Small intestine (tissue), 7 donors: ENCODE results near the gene SPINT1. TPM values are rescaled to one million over a fixed set of nuclear protein-coding genes. Genes with fewer than 3 reads are reported as not detected.
A peak's percentile ranks its signal among the peaks of the same experiment; 100 is the strongest.

Source experiments
- DNase-seq, 2 donors: peaks; one replicate each; pipeline versions ENCODE4 v3.0.0 to v3.0.0-alpha.2; 2013
- FAIRE-seq: peaks from 2 replicates; lab custom pipeline; 2012; peaks lifted over from hg19 to GRCh38; lab: Jason Lieb, UNC
- H3K27ac ChIP-seq, 3 donors: one replicate each; pipeline ENCODE4 v1.5.1; 2013; ENCODE audit warnings: low read length in 2 of 3, mild to moderate bottlenecking in 2 of 3, control low read depth in 1 of 3, inconsistent platforms in 1 of 3, low read depth in 1 of 3, moderate library complexity in 1 of 3
- H3K27me3 ChIP-seq, 3 donors: one replicate each; pipeline ENCODE4 v1.6.1; 2013; ENCODE audit warnings: low read length in 3 of 3, inconsistent platforms in 1 of 3; ENCODE audit not compliant: control insufficient read depth in 3 of 3, insufficient read depth in 3 of 3
- H3K36me3 ChIP-seq, 3 donors: one replicate each; pipeline ENCODE4 v1.6.1; 2013; ENCODE audit warnings: low read length in 3 of 3, inconsistent platforms in 1 of 3, low read depth in 1 of 3, mild to moderate bottlenecking in 1 of 3, moderate library complexity in 1 of 3; ENCODE audit not compliant: control insufficient read depth in 3 of 3, insufficient read depth in 2 of 3
- H3K4me1 ChIP-seq, 3 donors: one replicate each; pipeline ENCODE4 v1.6.1; 2013; ENCODE audit warnings: low read length in 2 of 3, inconsistent platforms in 1 of 3, low read depth in 1 of 3, mild to moderate bottlenecking in 1 of 3, moderate library complexity in 1 of 3; ENCODE audit not compliant: control insufficient read depth in 3 of 3, insufficient read depth in 2 of 3
- H3K4me3 ChIP-seq, 3 donors: one replicate each; pipeline ENCODE4 v1.5.1; 2013; ENCODE audit warnings: low read length in 3 of 3, control low read depth in 1 of 3, inconsistent platforms in 1 of 3, low read depth in 1 of 3, mild to moderate bottlenecking in 1 of 3, moderate library complexity in 1 of 3
- H3K9me3 ChIP-seq, 2 donors: one replicate each; pipeline ENCODE4 v1.6.1; 2013; ENCODE audit warnings: low read depth in 1 of 2, low read length in 1 of 2; ENCODE audit not compliant: control insufficient read depth in 2 of 2, insufficient read depth in 1 of 2
- WGBS, 3 donors: extraction: QIAGEN DNeasy Blood & Tissue Kit; methylation state at CpG; one replicate each; pipeline ENCODE4 v1.1.7; 2013; 5-methylcytosine and 5-hydroxymethylcytosine counted together
- polyA plus RNA-seq, 4 donors: library from polyadenylated mRNA; stranded (reverse) in 3 of 4; unstranded in 1 of 4; fragments of 200-250 nt in 3 of 4; fragments of 120-200 nt in 1 of 4; gene quantifications; one replicate each; pipeline versions ENCODE4 v1.2.1 to v1.2.3, GENCODE V29; 2013
- donor health status: healthy with polysubstance abuse.
- donor health status: control.
- donor health status: control.
- donor health status: Bipolar disorder and iron deficiency.
- donor health status: healthy.

Gene SPINT1
- polyA plus RNA-seq, 4 donors, result 85.0 to 258 (median 187) TPM

DNA sequence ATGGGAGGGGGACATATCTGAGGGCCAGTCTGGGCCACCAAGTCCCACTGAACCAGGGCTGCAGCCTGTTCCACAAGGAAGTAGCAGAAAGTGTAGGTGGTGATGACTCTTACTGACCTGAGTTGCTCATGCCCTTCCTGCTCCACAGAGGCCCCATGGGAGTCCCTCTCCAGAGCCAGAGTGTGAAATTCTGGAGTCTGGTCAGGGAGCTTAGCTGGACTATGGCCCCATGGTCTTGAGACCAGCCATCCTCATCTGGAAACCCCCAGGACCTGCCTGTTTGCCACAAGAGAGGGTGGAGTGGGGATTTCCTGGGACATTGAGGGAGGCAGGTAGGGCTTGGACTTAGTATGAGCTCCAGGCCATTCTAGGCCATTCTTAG lies 3.0 kb downstream of the SPINT1 start:
- DNase-seq, result peak; percentile 62 to 64
- no peak for FAIRE-seq
- H3K27me3 ChIP-seq, result no peaks in the 10 kb centered on the region
- peaks cover 0 to 52% (median 4%) of the 10 kb centered on the region in 3 donors for H3K36me3 ChIP-seq
- H3K9me3 ChIP-seq, result no peaks in the 10 kb centered on the region
- H3K27ac ChIP-seq, result peak overlapping the region; percentile 93 to 95 (median 94)
- peaks cover 0 to 40% (median 2%) of the 10 kb centered on the region in 3 donors for H3K4me1 ChIP-seq
- peak overlapping the region in 2 of 3 donors; percentile 75 to 87 for H3K4me3 ChIP-seq

DNA sequence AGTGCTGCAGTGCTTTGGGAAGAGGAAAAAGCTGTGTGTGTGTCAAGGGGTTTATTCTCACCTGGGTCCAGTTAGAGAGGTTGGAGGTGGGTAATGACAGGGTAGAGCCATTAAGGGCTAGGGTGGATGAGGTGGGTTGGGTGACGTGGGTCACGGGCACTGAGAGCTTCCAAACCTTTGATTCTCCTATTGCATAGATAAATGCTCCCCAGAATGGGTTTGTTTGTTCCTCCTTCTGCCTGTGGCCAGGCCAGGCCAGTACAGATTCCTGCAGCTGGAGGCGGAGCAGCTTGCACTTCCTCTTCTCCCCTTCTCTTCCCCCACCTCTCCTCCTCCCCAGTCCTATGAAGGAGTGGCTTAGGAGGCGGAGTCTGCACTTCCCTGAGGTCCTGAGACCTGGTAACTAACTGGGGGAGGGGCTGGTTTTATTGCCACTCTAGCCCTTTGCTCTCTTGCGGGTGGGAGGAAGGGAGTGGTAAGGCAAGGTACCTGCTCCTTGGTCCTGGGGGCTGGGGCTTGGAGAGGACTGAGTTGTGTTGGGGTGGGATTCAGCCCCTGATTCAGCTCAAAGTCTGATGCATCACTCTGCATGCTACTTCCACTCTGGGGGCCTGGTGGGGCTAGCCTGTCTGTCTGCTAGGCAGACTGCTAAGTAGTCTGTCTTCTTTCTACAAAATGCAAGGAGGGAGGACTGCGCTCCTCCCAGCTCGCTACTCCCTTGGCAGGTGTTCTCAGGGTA lies 3.5 kb downstream of the SPINT1 start:
- no peak for FAIRE-seq
- Histone ChIP-seq H3K27ac (peak overlapping the region; percentile 93 to 95 (median 94)), H3K4me3 (peak overlapping the region in 2 of 3 donors; percentile 75 to 87), H3K4me1 (peaks cover 0 to 46% (median 6%) of the 10 kb centered on the region in 3 donors), H3K9me3 (no peaks in the 10 kb centered on the region), H3K27me3 (no peaks in the 10 kb centered on the region), H3K36me3 (peaks cover 0 to 57% (median 4%) of the 10 kb centered on the region in 3 donors)
- WGBS, 3 donors, result 8 to 44% (median 37%) methylated on average over 7 of the region's 7 CpGs
- peak; percentile 97 to 100 for DNase-seq

DNA sequence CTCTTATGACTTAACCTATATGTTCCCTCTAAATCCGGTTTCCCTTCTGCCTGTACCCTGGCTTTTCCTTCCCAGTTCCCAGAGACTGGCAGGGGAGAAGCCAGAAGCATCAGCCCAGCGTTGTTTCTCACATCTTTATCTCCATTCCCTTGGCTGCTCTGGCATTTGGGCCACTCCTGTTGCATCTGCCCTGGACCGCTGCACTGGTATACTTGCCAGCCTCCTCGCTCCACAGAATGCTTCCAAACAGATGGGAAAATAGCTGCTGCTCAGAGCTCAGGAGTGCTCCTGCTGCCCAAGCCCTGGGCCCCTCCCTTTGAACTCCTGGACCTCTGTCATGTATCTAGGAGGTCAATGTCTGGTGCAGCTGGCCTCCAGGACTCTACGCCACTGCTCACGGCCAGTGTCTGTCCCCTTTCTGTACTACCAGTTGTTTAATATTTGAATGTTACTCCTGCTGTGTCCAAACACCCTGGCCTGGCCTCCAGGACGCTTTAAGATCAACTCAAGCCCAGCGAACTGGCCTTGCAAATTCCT lies 6.8 kb downstream of the SPINT1 start:
- Histone ChIP-seq H3K27ac (peak overlapping the region in 1 of 3 donors; percentile 56), H3K4me3 (no peak overlapping the region), H3K36me3 (peaks cover 7 to 81% (median 12%) of the 10 kb centered on the region in 3 donors), H3K9me3 (no peaks in the 10 kb centered on the region), H3K27me3 (no peaks in the 10 kb centered on the region), H3K4me1 (peaks cover 0 to 56% (median 6%) of the 10 kb centered on the region in 3 donors)
- DNase-seq (peak; percentile 62 to 75), FAIRE-seq (no peak)
- WGBS, 3 donors, result 55 to 77% (median 58%) methylated on average over 8 of the region's 8 CpGs

DNA sequence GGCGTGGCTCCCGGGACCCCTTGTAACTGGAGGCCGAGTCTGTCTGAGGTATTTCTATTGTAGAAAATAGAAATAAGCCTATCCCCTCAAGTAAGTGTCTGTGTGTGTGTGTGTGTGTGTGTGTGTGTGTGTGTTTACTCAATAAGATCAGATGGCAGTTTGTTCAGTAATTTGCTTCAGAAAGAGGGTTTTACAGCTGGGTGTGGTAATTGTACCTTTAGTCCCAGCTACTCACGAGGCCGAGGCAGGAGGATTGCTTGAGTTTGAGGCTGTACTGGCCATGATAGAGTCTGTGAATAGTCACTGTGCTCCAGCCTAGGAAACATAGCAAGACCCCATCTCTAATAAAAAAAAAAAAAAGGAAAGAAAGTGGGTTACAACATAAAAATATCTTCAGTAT lies 8.7 kb downstream of the SPINT1 start:
- Histone ChIP-seq H3K36me3 (peaks cover 7 to 87% (median 14%) of the 10 kb centered on the region in 3 donors), H3K27me3 (no peaks in the 10 kb centered on the region), H3K4me3 (no peak overlapping the region), H3K4me1 (peaks cover 0 to 58% (median 6%) of the 10 kb centered on the region in 3 donors), H3K9me3 (no peaks in the 10 kb centered on the region), H3K27ac (peak overlapping the region in 2 of 3 donors; percentile 22 to 71)
- 28 to 61% (median 48%) methylated on average over 5 of the region's 5 CpGs for WGBS, 3 donors
- peak; percentile 78 to 82 for DNase-seq
- no peak for FAIRE-seq

DNA sequence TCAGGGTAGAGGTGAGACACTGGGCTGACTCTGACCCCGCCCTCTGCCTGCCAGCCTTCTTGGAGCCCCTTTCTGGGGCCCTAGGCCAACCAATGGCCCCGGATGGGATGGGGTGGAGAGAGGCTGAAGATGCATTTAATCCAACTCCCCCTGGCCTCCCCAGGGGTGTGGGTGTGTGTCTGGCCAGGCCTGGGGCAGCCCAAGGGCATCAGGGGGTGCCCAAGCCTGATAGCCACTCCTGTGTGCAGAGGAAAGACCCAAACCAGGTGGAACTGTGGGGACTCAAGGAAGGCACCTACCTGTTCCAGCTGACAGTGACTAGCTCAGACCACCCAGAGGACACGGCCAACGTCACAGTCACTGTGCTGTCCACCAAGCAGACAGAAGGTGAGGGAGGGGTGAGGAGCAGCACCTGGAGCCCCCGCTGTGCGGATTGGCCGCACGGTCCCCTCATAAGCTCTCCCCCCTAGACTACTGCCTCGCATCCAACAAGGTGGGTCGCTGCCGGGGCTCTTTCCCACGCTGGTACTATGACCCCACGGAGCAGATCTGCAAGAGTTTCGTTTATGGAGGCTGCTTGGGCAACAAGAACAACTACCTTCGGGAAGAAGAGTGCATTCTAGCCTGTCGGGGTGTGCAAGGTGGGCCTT lies 9.5 kb downstream of the SPINT1 start:
- H3K4me1 ChIP-seq, result peaks cover 0 to 54% (median 6%) of the 10 kb centered on the region in 3 donors
- no peak overlapping the region for H3K4me3 ChIP-seq
- peaks cover 7 to 91% (median 17%) of the 10 kb centered on the region in 3 donors for H3K36me3 ChIP-seq
- DNase-seq (no peak), FAIRE-seq (no peak)
- WGBS, 3 donors, result 86 to 91% (median 90%) methylated on average over 16 of the region's 16 CpGs
- H3K9me3 ChIP-seq, result no peaks in the 10 kb centered on the region
- H3K27me3 ChIP-seq, result no peaks in the 10 kb centered on the region
- H3K27ac ChIP-seq, result peak overlapping the region in 2 of 3 donors; percentile 12 to 29

DNA sequence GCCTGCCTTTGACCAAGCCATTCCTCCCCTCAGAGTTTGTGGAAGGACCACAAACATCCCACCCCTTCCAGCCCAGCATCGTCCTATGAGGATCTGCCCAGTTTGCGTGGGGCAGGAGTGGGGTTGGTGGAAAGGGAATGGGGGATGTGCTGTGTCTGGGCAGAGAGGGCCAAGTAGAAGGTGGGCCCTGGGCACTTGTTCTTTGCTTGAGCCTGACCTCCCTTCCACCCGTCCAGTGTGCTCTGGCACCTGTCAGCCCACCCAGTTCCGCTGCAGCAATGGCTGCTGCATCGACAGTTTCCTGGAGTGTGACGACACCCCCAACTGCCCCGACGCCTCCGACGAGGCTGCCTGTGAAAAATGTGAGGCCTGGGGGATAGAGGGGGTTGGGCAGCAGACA lies 10.3 kb downstream of the SPINT1 start:
- H3K36me3 ChIP-seq, result peaks cover 7 to 96% (median 17%) of the 10 kb centered on the region in 3 donors
- WGBS, 3 donors, result 74 to 84% (median 75%) methylated on average over 10 of the region's 10 CpGs
- DNase-seq (no peak), FAIRE-seq (no peak)
- H3K4me1 ChIP-seq, result peaks cover 0 to 55% (median 6%) of the 10 kb centered on the region in 3 donors
- no peak overlapping the region for H3K27ac ChIP-seq
- H3K4me3 ChIP-seq, result no peak overlapping the region
- H3K9me3 ChIP-seq, result no peaks in the 10 kb centered on the region
- H3K27me3 ChIP-seq, result no peaks in the 10 kb centered on the region

DNA sequence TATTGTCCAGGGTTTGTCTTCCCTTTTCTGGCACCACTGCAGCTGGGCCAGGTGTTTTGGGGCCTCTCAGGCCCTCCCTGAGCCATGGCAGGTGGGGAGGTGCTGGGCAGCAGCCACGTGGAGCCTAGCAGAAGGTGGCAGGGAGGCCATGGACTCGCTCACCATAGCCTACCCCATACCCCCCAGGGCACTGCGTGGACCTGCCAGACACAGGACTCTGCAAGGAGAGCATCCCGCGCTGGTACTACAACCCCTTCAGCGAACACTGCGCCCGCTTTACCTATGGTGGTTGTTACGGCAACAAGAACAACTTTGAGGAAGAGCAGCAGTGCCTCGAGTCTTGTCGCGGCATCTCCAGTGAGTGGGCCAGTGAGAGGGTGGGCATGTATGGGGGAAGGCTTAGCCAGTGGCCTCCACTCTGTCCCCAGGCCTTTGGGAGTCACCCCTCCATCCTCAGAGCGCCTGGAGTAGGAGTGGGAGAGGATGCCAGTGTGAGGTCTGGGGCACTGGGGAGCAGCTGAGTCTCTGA lies 11.9 kb downstream of the SPINT1 start:
- DNase-seq, result no peak
- Histone ChIP-seq H3K4me3 (no peak overlapping the region), H3K9me3 (no peaks in the 10 kb centered on the region), H3K27ac (no peak overlapping the region), H3K27me3 (no peaks in the 10 kb centered on the region), H3K4me1 (peaks cover 0 to 50% (median 6%) of the 10 kb centered on the region in 3 donors), H3K36me3 (peaks cover 3 to 83% (median 17%) of the 10 kb centered on the region in 3 donors)
- WGBS, 3 donors, result 79 to 84% (median 82%) methylated on average over 13 of the region's 13 CpGs
- FAIRE-seq, result no peak

DNA sequence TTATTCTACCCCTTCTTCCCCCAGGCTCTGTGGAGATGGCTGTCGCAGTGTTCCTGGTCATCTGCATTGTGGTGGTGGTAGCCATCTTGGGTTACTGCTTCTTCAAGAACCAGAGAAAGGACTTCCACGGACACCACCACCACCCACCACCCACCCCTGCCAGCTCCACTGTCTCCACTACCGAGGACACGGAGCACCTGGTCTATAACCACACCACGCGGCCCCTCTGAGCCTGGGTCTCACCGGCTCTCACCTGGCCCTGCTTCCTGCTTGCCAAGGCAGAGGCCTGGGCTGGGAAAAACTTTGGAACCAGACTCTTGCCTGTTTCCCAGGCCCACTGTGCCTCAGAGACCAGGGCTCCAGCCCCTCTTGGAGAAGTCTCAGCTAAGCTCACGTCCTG lies 12.9 kb downstream of the SPINT1 start:
- Histone ChIP-seq H3K4me1 (peaks cover 0 to 50% (median 4%) of the 10 kb centered on the region in 3 donors), H3K27ac (peak overlapping the region; percentile 1 to 77 (median 39)), H3K36me3 (peaks cover 3 to 73% (median 17%) of the 10 kb centered on the region in 3 donors), H3K4me3 (no peak overlapping the region), H3K27me3 (no peaks in the 10 kb centered on the region), H3K9me3 (no peaks in the 10 kb centered on the region)
- WGBS, 3 donors, result 48 to 63% (median 51%) methylated on average over 8 of the region's 8 CpGs
- DNase-seq (no peak), FAIRE-seq (no peak)
